Measurements from ENCODE around the gene PRAMEF6. TPM values are rescaled to one million over a fixed set of nuclear protein-coding genes. Genes with fewer than 3 reads are reported as not detected.
A peak's percentile ranks its signal among the peaks of the same experiment; 100 is the strongest.
"Not testable (repeated sequence)": the region's sequence is repeated elsewhere in the genome, so short reads cannot be mapped to it uniquely, and the experiment has no call there.

PRAMEF6 gene
- total RNA-seq (2016; rRNA removed; fragmentation: Illumina TruSeq; extraction: Trizol) (not detected in 2 replicates), polyA plus RNA-seq (2011; rRNA removed) (not detected in 2 replicates), polyA minus RNA-seq (2011; rRNA and poly(A)+ RNA removed; ENCODE audit: low replicate concordance) (not detected in 2 replicates), Bru-seq, nascent RNA (not detected), BruChase-seq, experiment 1, labeled RNA remaining after a 6-hour chase (not detected), BruChase-seq, experiment 2, labeled RNA remaining after a 2-hour chase (not detected)
- not detected in 2 replicates for total RNA-seq (2016; cell fraction: cytosol; rRNA removed; fragmentation: Illumina TruSeq; extraction: Trizol; ENCODE audit: low read depth)
- not detected in 2 replicates for total RNA-seq (2016; cell fraction: insoluble cytoplasmic fraction; rRNA removed; fragmentation: Illumina TruSeq; extraction: Trizol)
- total RNA-seq (2016; cell fraction: membrane; rRNA removed; fragmentation: Illumina TruSeq; extraction: Trizol): not detected in 2 replicates
- not detected in 2 replicates for total RNA-seq (2016; cell fraction: nucleus; rRNA removed; fragmentation: Illumina TruSeq; extraction: Trizol)
- not detected in 2 replicates for polyA plus RNA-seq (2011; cell fraction: cytosol; rRNA removed)
- polyA plus RNA-seq (2011; cell fraction: nucleus; rRNA removed): not detected in 2 replicates
- polyA plus RNA-seq (2012): not detected in 2 replicates
- polyA plus RNA-seq (2016; cell fraction: cytosol; fragmentation: Illumina TruSeq; extraction: Trizol; ENCODE audit: low read depth): not detected in 2 replicates
- polyA plus RNA-seq (2016; cell fraction: insoluble cytoplasmic fraction; fragmentation: Illumina TruSeq; extraction: Trizol; ENCODE audit: low read depth): not detected in 2 replicates
- not detected in 2 replicates for polyA plus RNA-seq (2016; cell fraction: membrane; fragmentation: Illumina TruSeq; extraction: Trizol; ENCODE audit: low read depth)
- polyA plus RNA-seq (2016; cell fraction: nucleus; fragmentation: Illumina TruSeq; extraction: Trizol; ENCODE audit: insufficient read depth, low read depth): not detected in 2 replicates
- not detected in 2 replicates for polyA minus RNA-seq (2011; cell fraction: cytosol; rRNA and poly(A)+ RNA removed)
- not detected in 2 replicates for polyA minus RNA-seq (2011; cell fraction: nucleus; rRNA and poly(A)+ RNA removed)
- long read RNA-seq, experiment 1: 0 reads
- long read RNA-seq, experiment 2: 0 reads

- FAIRE-seq; H3K4me3 ChIP-seq (replicated peaks in 1 of 3; ENCODE audit: insufficient read depth in 1 of 3, low read depth in 2 of 3, low read length in 3 of 3); H4K20me1 ChIP-seq (ENCODE audit: insufficient read depth, low read length); BruUV-seq (replicated peaks); H3K9me3 ChIP-seq (ENCODE audit: low read length); H3K79me2 ChIP-seq (ENCODE audit: insufficient read depth, low read length); H3K4me2 ChIP-seq (ENCODE audit: low read depth, low read length); DNase-seq (ENCODE audit: low spot score); in situ Hi-C loops (cut with HindIII; ENCODE audit: extremely low pct_ligation_motif_present, low pct_unique_long_range_greater_than_20kb); H3K27me3 ChIP-seq (ENCODE audit: control insufficient read depth in 1 of 2, insufficient read depth in 2 of 2, low read length in 2 of 2); H3K36me3 ChIP-seq (replicated peaks in 1 of 2; ENCODE audit: control insufficient read depth in 1 of 2, insufficient read depth in 2 of 2, low read length in 2 of 2); intact Hi-C loops (cut with micrococcal nuclease; ENCODE audit: unreplicated experiment); H2AFZ ChIP-seq (ENCODE audit: low read length); H3K27ac ChIP-seq (ENCODE audit: extremely low read length, insufficient read depth, low read length); POLR2A ChIA-PET; H3K9ac ChIP-seq (ENCODE audit: insufficient read depth, low read depth, low read length); ATAC-seq; CTCF ChIA-PET (ENCODE audit: low intra/inter-chr PET ratio, low total read pairs); H3K4me1 ChIP-seq (ENCODE audit: insufficient read depth, low read length): not testable (repeated sequence)
- WGBS (ENCODE audit: low lambda C conversion rate): 15% methylated on average over 4 of the region's 4 CpGs
Measured at GRCh38 chr1:12947480-12947879, at the start of gene PRAMEF6. PRAMEF6 (minus strand) TSS chr1:12947580; CDS start chr1:12942518, 5,062 bp downstream.

DNA sequence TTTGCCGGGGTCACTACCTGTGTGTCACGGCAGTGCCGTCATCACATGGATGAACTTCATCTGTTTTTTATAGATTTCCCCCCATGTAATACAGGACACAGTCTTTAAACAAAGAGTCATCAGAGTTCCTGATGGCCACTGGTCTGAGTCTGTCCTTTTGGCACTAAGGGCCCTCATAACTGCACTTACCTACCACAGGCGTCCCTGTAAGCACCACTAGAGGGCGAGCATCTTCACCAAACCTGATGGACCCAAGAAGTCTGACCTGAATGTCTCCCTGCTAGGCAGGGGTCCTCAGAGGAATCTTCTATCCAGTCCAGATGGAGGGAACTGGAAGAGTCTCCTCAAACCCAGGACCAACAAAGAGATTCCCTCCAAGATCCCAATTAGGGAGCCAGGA, 23.0 kb downstream of the PRAMEF6 start:
- H3K27ac ChIP-seq (ENCODE audit: extremely low read length, insufficient read depth, low read length); H3K9ac ChIP-seq (ENCODE audit: insufficient read depth, low read depth, low read length); CTCF ChIA-PET (ENCODE audit: low intra/inter-chr PET ratio, low total read pairs); in situ Hi-C loops (cut with HindIII; ENCODE audit: extremely low pct_ligation_motif_present, low pct_unique_long_range_greater_than_20kb); H3K4me2 ChIP-seq (ENCODE audit: low read depth, low read length); H3K4me3 ChIP-seq (replicated peaks in 1 of 3; ENCODE audit: insufficient read depth in 1 of 3, low read depth in 2 of 3, low read length in 3 of 3); H3K36me3 ChIP-seq (replicated peaks in 1 of 2; ENCODE audit: control insufficient read depth in 1 of 2, insufficient read depth in 2 of 2, low read length in 2 of 2); H3K9me3 ChIP-seq (ENCODE audit: low read length); BruUV-seq (replicated peaks); H2AFZ ChIP-seq (ENCODE audit: low read length); H3K4me1 ChIP-seq (ENCODE audit: insufficient read depth, low read length); intact Hi-C loops (cut with micrococcal nuclease; ENCODE audit: unreplicated experiment); H3K79me2 ChIP-seq (ENCODE audit: insufficient read depth, low read length); POLR2A ChIA-PET; H4K20me1 ChIP-seq (ENCODE audit: insufficient read depth, low read length); H3K27me3 ChIP-seq (ENCODE audit: control insufficient read depth in 1 of 2, insufficient read depth in 2 of 2, low read length in 2 of 2); DNase-seq (ENCODE audit: low spot score): not testable (repeated sequence)
- FAIRE-seq: peak; percentile 21
- ATAC-seq: peak; percentile 68
- no CpG with 5 or more reads among the region's 5 CpGs for WGBS (ENCODE audit: low lambda C conversion rate)
